NCI-H2171 (cell line): ENCODE measurements around the gene REV3L.
"Not testable (repeated sequence)": the region's sequence is repeated elsewhere in the genome, so short reads cannot be mapped to it uniquely, and the experiment has no call there.

Source experiments
- DNase-seq: peaks from one replicate; lab custom pipeline; 2025; lab: John Stamatoyannopoulos, UW

REV3L gene

DNA sequence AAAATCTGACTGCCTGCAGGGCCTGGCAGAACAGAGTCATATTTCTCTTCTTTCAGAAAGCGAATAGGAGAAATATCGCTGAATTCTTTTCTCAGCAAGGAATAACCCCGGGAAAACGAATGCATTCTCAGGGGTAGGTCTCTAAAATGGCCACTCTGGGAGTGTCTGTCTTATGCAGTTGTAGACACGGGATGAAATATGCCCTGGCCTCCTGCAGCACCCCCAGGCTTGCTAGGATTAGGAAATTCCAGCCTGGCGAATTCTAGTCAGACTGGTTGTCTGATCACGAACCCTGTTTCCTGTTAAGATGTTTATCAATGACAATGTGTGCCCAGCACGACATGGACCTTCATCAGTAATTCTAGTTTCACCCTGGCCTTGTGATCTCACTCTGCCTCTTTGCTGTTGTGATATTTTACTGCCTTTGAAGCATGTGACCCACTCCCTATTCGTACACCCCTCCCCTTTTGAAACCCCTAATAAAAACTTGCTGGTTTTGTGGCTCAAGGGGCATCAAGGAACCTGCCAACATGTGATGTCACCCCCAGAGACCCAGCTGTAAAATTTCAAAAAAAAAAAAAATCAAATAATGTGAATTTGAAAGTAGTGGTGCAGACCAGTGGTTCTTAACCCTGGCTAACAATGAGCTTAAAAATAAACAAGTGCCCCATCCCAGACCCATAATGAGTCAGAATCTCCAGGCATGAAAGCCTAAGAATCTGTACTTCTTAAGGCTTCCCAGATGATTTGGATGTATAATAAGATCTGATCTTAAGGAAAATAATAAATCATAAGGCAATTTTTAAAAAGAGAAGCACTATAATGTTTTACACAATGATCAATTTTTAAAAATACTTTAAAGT is 181.8 kb downstream of the REV3L start:
- not testable (repeated sequence) for DNase-seq

DNA sequence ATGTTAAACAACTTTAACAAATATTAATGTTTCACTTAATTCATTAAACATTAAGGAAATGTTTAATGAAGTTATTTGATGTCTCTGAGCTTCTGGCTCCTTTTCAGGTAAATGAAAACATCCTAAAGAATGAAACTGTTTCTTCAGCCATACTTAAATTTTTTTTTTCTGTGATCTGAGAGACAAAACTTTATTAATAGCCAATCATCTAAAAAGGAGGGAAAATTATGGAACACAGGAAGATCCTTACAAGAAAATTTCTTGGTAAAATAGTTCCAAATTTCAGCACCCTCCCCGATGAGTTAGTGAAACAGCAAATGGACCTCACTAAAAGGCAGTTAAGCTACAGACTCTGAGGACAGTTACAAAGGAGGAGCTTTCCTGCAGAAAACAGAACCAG is 185.2 kb downstream of the REV3L start:
- DNase-seq: no peak

DNA sequence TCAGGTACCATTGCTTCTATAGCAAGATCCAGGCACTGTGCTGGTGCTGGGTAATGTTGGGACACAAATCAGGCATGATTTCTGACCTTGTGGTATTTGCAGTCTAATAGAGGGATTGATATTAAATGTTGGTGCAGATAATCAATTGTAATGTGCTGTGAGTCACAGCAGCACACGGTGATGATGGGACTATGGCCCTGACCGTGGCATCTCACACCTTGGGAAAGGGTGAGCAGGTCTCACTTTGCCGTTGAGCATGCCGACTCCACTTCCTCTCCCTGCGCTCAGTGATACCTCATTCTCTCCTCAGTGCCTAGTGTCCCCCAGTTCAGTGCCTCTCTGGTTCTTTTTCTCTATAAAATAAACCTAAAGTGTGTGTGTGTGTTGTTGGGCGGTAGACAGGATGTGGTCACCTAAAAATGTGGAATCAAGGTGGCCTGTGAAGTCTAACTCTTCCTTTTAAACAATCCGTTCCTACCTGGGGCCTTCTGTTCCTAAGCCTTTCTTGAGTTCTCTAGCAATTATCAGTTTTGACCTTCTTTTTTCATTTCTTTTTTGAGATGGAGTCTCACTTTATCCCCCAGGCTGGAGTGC is 188.5 kb downstream of the REV3L start:
- no peak for DNase-seq

DNA sequence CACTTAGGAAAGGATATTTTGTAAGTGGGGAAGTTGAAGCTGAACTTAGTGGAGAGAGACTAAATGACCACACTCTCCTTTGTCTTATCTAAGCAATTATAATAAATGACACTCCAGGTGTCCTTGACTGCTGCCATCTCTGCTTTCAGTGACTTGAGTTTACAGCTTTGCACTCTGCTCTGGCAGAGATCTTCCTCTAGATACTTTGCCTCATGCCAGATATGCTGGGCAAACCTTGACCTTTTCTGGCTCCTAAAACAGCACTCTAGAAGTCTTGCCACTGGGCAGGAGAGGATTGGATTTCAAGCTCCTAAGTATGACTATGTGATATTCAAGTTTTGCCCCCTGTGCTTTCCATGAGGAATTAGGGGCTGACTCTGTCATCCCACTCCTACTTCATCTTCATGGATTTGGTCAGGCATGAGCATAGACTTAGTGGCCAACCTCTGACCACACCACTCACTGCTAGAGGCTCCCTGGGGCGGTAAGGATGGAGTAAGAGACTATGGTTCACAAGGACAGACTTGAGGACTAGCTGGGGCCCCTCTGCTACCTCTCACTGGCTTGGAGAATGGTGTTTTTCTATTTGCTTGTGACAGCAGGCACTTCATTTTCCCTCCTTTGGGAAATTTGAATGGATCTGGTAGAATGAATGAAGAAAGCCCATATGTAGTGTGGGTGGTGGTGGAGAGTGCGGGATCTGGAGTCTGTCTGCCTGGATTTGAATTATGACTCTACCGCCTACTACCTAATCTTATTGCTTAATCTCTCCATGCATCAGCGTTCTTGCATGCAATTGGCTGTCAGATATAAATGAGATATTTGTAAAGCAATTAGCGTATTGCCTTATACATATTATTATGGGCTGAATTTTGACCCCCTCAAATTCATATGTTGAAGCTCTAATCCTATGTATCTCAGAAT is 191.4 kb downstream of the REV3L start:
- no peak for DNase-seq

DNA sequence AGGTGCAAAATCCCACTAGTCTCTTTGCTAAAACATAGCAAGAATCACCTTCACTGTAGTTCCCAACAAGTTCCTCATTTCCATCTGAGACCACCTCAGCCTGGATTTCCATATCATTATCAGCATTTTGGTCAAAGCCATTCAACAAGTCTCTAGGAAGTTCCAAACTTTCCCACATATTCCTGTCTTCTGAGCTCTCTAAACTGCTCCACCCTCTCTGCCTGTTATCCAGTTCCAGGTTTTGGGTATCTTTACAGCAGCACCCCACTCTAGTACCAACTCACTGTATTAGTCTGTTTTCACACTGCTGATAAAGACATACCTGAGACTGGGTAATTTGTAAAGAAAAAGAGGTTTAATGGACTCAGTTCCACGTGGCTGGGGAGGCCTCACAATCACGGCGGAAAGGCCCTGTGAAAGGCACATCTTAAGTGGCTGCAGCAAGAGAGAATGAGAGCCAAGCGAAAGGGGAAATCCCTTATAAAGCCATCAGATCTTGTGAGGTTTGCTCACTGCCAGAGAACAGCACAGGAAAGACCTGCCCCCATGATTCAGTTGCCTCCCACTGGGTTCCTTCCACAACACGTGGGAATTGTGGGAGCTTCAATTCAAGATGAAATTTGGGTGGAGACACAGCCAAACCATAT is 192.2 kb downstream of the REV3L start:
- DNase-seq: not testable (repeated sequence)

DNA sequence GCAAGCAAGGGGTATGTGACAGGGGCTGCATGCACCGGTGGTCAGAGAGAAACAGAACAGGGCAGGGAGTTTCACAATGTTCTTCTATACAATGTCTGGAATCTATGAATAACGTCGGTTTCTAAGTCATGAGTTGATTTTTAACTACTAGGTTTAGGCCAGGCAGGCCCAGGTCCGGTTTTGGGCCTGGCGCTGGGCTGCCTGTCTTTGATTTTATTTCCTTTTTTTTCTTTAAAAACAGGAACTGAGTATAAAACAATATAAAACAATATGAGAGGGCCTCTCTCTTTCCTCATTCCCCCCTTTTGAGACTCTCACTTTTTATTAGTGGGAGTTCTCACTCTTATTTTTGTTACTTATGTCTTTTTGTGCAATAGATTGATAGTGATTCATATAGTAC is 198.7 kb downstream of the REV3L start:
- not testable (repeated sequence) for DNase-seq

DNA sequence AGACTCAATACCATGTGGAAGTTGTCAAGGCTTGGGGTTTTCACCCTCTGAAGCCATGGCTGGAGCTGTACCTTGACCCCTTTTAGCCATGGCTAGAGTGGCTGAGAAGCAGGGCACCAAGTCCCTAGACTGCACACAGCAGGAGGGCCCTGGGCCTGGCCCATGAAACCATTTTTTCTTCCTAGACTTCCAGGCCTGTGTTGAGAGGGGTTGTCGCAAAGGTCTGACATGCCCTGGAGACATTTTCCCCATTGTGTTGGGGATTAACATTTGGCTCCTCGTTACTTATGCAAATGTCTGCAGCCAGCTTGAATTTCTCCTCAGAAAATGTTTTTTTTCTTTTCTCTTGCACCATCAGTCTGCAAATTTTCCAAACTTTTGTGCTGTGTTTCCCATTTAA is 199.3 kb downstream of the REV3L start:
- no peak for DNase-seq

DNA sequence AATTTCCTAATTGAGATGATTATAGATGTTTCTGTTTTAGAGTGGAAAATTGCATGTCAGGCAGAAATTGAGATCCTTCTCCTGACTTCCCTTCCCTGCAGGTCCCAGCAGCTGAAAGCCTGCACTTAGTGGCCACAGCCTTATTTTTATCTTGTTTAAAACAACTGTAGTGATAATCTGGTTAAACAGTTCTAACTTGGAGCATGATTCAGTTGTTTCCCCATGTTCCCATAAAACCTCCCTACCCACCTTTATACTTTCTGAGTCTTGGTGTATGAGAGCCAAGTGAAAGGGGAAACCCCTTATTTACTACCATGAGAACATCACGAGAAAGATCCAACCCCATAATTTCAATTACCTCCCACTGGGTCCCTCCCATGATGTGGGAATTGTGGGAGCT is 200.5 kb downstream of the REV3L start:
- DNase-seq: no peak

DNA sequence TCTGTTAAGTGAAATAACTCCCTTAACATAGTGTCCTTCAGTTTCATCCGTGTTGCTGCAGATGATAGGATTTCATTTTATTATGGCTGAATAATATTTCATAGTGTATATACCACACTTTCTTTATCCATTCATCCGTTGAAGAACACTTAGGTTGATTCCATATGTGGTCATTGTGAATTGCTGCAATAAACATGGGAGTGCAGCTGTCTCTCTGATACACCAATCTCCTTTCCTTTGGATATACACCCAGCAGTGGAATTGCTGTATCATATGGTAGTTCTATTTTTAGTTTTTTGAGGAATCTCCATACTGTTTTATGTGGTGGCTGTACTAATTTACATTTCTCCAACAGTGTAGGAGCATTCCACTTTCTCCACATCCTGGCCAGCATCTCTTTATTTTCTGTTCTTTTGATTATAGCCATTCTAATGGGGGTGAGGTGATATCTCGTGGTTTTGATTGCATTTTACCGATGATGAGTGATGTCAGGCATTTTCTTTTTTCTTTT is 202.5 kb downstream of the REV3L start:
- no peak for DNase-seq

DNA sequence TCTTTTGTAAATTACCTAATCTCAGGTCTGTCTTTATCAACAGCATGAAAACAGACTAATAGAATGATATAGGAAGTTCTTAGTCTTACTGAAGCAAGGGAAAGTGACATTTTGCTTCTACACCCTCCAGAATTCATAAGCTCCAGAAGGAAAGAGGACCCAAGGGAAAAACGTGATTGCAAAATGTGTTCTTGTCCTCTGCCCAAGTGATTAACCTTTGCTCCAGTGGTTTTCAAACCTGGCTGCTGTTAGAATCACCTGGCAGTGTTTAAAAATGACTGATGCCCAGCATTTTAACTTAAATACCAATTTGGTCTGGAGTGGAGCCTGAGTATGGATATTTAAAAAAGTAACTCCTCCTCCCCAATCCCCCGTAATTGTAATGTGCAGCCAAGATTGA is 204.3 kb downstream of the REV3L start:
- DNase-seq: no peak

DNA sequence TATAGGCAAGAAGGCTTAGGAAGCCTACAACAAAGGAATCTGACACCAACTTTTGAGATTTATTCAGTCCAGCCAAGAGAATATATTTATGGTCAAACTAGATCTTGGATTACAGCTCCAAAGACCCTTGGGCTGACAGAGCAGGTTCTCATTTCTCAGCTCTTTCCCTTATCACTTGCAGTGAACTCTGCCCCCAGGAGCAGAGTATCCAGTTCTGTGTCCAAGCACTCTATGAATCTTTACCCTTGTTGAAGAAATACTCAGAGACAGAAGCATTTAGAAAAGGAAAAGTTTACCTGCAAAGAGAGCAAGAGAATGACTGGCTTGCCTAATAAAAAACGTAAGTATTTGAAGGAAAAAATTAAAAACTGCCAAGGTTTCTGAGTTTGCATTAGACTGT is 205.2 kb downstream of the REV3L start:
- no peak for DNase-seq

DNA sequence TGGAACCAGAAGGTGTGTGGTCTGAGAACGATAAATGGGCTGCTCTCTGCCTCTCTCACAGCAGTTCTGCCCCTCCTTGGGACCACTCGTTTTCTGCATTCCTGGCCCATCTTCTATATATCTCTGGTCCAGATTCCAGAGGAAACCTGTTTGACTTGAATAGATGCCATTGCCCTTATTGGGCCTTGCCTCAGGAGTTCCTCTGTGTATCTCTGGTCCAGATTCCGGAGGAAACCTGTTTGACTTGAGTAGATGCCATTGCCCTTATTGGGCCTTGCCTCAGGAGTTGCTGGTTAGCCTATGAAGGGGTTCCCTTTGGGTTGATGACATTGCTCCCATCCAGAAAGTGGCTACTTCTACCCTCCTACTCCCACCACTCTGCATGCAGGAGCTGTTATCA is 206.3 kb downstream of the REV3L start:
- no peak for DNase-seq

DNA sequence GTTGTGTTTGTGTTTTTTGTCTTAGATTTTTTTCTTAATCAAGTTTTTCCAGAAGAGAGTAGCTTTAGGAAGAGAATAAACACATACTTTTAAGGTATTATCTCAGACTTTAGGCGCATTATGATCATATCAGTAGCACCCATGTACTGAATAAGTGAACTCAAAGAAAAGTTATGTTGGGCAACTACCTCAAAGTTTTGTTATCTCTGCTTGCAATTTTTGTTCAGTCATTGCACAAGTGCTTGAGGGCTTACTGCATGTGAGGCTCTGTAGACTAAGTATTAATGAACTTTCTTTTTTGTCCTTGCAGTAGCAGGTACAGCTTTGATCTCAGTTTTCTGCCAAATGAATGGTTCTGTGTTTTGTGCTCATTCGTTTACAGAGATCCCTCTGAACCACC is 206.7 kb downstream of the REV3L start:
- no peak for DNase-seq

DNA sequence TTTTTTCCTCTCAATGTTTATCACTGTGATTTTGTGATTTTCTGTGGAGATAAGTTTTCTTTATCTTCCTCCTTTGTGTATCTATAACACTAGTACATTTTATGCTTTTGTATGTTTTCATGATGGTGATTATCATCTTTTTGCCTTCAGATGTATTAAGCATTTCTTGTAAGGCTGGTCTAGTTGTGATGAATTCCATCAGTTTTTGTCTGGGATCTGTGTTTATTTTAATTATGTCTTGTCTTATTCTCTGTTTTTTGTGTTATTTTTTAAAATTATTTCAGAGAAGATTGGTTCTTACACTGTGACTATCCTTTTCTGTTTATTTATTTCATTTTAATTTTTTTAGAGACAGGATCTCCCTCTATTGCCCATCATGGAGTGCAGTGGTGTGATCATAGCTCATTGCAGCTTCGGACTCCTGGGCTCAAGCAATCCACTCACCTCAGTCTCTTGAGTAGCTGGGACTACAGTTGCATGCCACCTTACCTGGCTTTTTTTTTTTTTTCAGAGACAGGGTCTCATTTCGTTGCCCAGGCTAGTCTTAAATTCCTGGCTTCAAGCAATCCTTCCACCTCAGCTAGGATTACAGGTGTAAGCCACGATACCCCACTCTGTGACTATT is 208.3 kb downstream of the REV3L start:
- DNase-seq: no peak

DNA sequence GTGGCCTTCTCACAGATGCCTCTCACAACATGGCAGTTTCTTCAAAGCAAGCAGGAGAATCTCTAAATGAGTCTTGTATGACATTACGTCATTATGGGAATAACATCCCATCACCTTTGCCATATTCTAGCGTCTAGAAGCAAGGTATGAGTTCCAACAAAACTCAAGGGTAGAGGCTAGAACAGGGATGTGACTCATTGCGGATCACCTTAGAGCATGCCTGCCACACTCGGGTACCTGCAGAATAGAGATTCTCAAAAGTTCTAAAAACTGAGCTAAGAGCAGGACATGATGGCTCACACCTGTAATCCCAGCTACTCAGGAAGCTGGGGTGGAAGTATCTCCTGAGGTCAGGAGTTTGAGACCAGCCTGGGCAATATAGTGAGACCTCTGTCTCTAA is 212.9 kb downstream of the REV3L start:
- no peak for DNase-seq

DNA sequence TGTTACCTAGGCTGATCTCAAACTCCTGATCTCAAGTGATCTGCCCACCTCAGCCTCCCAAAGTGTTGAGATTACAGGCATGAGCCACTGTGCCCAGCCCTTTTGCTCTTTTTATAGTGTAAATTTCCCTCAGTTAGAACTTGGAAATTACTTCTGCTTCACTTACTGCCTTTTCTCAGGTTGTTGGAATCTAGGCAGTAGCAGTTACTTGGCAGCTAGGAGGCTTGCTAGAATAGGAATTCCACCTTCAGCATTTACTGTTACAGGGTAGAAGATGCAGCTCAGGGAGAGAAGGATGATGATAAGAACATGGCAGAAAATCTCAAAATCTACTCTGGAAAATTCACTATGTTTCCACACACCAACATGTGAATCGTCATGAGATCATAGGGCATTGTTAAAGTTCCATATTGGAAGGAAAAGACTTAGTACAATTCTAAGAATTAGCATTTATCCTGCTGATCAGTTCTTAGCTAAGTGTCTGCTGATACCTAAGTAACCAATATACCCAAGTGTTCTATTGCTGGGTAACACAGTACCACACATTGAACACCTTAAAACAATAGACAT is 213.5 kb downstream of the REV3L start:
- no peak for DNase-seq

DNA sequence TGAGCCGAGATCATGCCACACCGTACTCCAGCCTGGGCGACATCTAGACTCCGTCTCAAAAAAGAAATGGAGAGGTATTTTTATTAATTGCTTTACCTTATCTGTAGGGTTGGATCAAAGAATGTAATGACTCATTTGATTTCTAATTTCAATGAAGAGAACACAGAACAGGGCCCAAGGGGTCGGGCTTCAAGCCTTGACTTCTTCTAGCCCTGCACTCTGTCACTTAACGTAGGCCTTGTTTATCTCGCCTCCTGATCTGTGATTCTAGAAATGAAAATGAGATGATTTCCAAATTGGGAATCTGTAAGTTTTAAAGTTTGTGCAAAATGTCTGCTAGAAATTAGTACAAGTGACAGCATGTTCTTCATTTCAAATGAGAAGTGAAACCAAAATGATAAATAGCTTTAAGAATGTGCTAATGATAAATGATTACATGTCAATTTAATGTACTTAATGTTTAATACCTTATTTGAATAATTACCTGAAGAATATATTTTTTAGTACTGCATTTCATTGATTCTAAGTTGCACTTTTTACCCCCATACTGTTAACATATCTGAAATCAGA is 215.2 kb downstream of the REV3L start:
- DNase-seq: no peak

DNA sequence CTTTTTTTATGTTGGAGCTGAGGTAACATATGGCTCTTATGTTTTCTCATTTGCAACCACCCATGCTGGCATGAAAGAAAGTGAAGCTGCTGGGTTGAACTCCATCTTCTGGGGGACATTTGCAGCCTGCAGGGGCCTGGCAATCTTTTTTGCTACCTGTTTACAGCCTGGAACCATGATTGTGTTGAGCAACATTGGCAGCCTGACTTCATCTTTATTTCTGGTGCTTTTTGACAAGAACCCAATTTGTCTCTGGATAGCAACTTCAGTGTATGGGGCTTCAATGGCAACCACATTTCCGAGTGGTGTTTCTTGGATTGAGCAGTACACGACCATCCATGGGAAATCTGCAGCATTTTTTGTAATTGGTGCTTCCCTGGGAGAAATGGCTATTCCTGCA is 216.7 kb downstream of the REV3L start:
- DNase-seq: no peak

DNA sequence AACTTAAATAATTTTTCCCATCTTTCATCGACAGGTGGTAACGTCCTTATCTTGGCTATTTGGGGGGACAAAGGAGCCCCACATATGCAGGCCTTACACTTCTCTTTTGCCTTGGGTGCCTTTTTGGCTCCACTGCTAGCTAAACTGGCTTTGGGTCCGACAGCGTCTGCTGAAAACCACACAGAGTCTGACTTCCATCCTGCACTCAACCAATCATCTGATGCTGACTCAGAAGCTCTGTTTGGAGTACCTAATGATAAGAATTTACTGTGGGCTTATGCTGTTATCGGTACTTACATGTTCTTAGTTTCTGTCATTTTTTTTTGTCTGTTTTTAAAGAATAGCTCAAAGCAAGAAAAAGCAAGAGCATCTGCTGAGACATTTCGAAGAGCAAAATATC is 217.2 kb downstream of the REV3L start:
- no peak for DNase-seq

DNA sequence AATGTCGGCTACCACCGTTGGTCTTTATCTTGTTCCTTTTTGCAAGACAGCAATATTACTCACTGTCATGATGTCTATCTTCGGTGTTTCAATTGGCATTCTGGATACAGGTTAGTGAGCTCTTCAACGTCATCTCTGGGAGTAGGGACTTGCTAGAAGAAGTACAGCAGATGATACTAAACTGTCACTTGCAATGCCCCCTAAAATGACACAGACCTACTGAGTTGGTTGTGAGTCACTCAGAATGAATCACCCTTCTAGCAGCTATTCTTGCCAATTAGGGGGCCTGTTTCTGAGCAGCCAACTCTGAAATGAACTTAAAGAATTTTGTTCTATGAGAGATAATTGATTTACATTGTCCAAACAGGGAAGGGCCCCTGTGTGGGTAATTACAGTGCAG is 219.2 kb downstream of the REV3L start:
- DNase-seq: no peak
